Neuronal stem cell (in vitro differentiated cells): ENCODE measurements around the gene PLOD3.
A peak's percentile ranks its signal among the peaks of the same experiment; 100 is the strongest.

Experiments
- DNase-seq: peaks from one replicate; pipeline ENCODE4 v3.0.0-alpha.2; 2013; ENCODE audit warnings: low spot score
- H2AFZ ChIP-seq: one replicate; pipeline ENCODE4 v1.6.1; 2013; ENCODE audit warnings: mild to moderate bottlenecking, low read length, inconsistent platforms
- H2AK5ac ChIP-seq: 2 replicates; pipeline ENCODE4 v1.6.1; 2013; ENCODE audit warnings: low read depth, mild to moderate bottlenecking, inconsistent platforms, low read length, moderate library complexity, mixed read lengths
- H2BK120ac ChIP-seq: 2 replicates; pipeline ENCODE4 v1.6.1; 2013; ENCODE audit warnings: low read depth, mild to moderate bottlenecking, inconsistent platforms, low read length, moderate library complexity, mixed read lengths
- H2BK12ac ChIP-seq: one replicate; pipeline ENCODE4 v1.6.1; 2013; ENCODE audit warnings: low read length, inconsistent platforms
- H2BK15ac ChIP-seq: 2 replicates; pipeline ENCODE4 v1.6.1; 2013; ENCODE audit warnings: mild to moderate bottlenecking, low read length, inconsistent platforms, mixed read lengths
- H2BK5ac ChIP-seq: one replicate; pipeline ENCODE4 v1.6.1; 2013; ENCODE audit warnings: inconsistent platforms, mild to moderate bottlenecking, low read length, moderate library complexity
- H3K14ac ChIP-seq: one replicate; pipeline ENCODE4 v1.6.1; 2013; ENCODE audit warnings: low read length, inconsistent platforms
- H3K18ac ChIP-seq: 2 replicates; pipeline ENCODE4 v1.6.1; 2013; ENCODE audit warnings: low read length, inconsistent platforms
- H3K23ac ChIP-seq: 2 replicates; pipeline ENCODE4 v1.6.1; 2013; ENCODE audit warnings: low read depth, mild to moderate bottlenecking, mixed read lengths, low read length, inconsistent platforms; ENCODE audit not compliant: poor library complexity
- H3K27ac ChIP-seq: replicated peaks from 3 replicates; pipeline ENCODE4 v1.5.1; 2013; ENCODE audit warnings: low read length, inconsistent platforms
- H3K27me3 ChIP-seq, 3 experiments: 2 replicates each; pipeline ENCODE4 v1.6.1; 2013; ENCODE audit warnings: low read length in 3 of 3, mild to moderate bottlenecking in 2 of 3, inconsistent platforms in 1 of 3, low read depth in 1 of 3, mixed read lengths in 1 of 3, moderate library complexity in 1 of 3; ENCODE audit not compliant: control insufficient read depth in 3 of 3, insufficient read depth in 3 of 3
- H3K36me3 ChIP-seq, 2 donors: replicated peaks in 1 of 2; 2 replicates each; pipeline ENCODE4 v1.6.1; 2013; ENCODE audit warnings: low read length in 2 of 2; ENCODE audit not compliant: control insufficient read depth in 2 of 2, insufficient read depth in 2 of 2
- H3K4ac ChIP-seq: 2 replicates; pipeline ENCODE4 v1.6.1; 2013; ENCODE audit warnings: inconsistent platforms, mild to moderate bottlenecking, low read length, moderate library complexity
- H3K4me1 ChIP-seq, 2 donors: 1 replicate in 1 of 2; 2 replicates in 1 of 2; pipeline ENCODE4 v1.6.1; 2013; ENCODE audit warnings: low read length in 2 of 2, low read depth in 1 of 2; ENCODE audit not compliant: control insufficient read depth in 2 of 2, insufficient read depth in 1 of 2
- H3K4me2 ChIP-seq: one replicate; pipeline ENCODE4 v1.6.1; 2013; ENCODE audit warnings: mild to moderate bottlenecking, low read length, inconsistent platforms; ENCODE audit not compliant: insufficient read depth, poor library complexity, severe bottlenecking
- H3K4me3 ChIP-seq, 2 donors: 2 replicates each; pipeline ENCODE4 v1.5.1; 2013; ENCODE audit warnings: low read length in 2 of 2, mild to moderate bottlenecking in 2 of 2, inconsistent platforms in 1 of 2, moderate library complexity in 1 of 2
- H3K79me1 ChIP-seq: one replicate; pipeline ENCODE4 v1.6.1; 2013; ENCODE audit warnings: low read depth, mild to moderate bottlenecking, inconsistent platforms, low read length, moderate library complexity
- H3K9ac ChIP-seq: one replicate; pipeline ENCODE4 v1.6.1; 2013; ENCODE audit warnings: mild to moderate bottlenecking, low read depth, low read length, inconsistent platforms; ENCODE audit not compliant: poor library complexity
- H3K9me3 ChIP-seq, 2 donors: replicated peaks in 1 of 2; 2 replicates each; pipeline versions ENCODE3 to v1.6.1; 2013; ENCODE audit warnings: low read length in 2 of 2, mild to moderate bottlenecking in 2 of 2, inconsistent platforms in 1 of 2, low read depth in 1 of 2, mixed read lengths in 1 of 2, moderate library complexity in 1 of 2; ENCODE audit not compliant: control insufficient read depth in 2 of 2, insufficient read depth in 1 of 2
- H4K8ac ChIP-seq: one replicate; pipeline ENCODE4 v1.6.1; 2013; ENCODE audit warnings: low read depth, mild to moderate bottlenecking, inconsistent platforms, low read length, moderate library complexity
- H4K91ac ChIP-seq: one replicate; pipeline ENCODE4 v1.6.1; 2013; ENCODE audit warnings: low read length, low read depth, mild to moderate bottlenecking, inconsistent platforms; ENCODE audit not compliant: poor library complexity
- WGBS, 2 donors: extraction: QIAGEN DNeasy Blood & Tissue Kit; methylation state at CpG; one replicate each; pipeline ENCODE4 v1.1.7; 2013; ENCODE audit warnings: missing lambda C conversion rate in 2 of 2, mixed read lengths in 1 of 2; ENCODE audit not compliant: insufficient read length in 2 of 2, insufficient replicate concordance in 1 of 2; ENCODE audit errors: extremely low coverage in 2 of 2; 5-methylcytosine and 5-hydroxymethylcytosine counted together

The PLOD3 gene

GRCh38 chr7:101250324-101250723 lies 32.9 kb upstream of the PLOD3 start:
- no CpG with 5 or more reads among the region's 3 CpGs for WGBS, 2 donors
- H3K4me3 ChIP-seq: no peak overlapping the region

GRCh38 chr7:101248276-101248675 lies 30.9 kb upstream of the PLOD3 start:
- Histone ChIP-seq H4K91ac (no peak overlapping the region), H2BK120ac (no peak overlapping the region), H3K4ac (no peak overlapping the region), H2BK15ac (no peak overlapping the region), H3K9me3 (no peaks in the 10 kb centered on the region), H3K9ac (no peak overlapping the region), H3K36me3 (peaks cover 1 to 36% of the 10 kb centered on the region in 2 donors), H3K27ac (no peak overlapping the region), H3K27me3 (no peaks in the 10 kb centered on the region), H3K23ac (no peak overlapping the region), H3K4me2 (no peak overlapping the region), H3K14ac (no peak overlapping the region), H2AFZ (no peak overlapping the region), H3K79me1 (peaks cover 13% of the 10 kb centered on the region), H2BK12ac (no peak overlapping the region), H2BK5ac (no peak overlapping the region), H3K4me3 (no peak overlapping the region), H3K4me1 (peaks cover 9 to 10% of the 10 kb centered on the region in 2 donors), H4K8ac (no peak overlapping the region), H2AK5ac (no peak overlapping the region), H3K18ac (no peak overlapping the region)
- no peak for DNase-seq
- WGBS, 2 donors: no CpG with 5 or more reads among the region's 5 CpGs

More at GRCh38 chr7:101250324-101250723, 32.9 kb upstream of the PLOD3 start:
- Histone ChIP-seq H2AFZ (no peak overlapping the region), H3K14ac (no peak overlapping the region), H3K18ac (no peak overlapping the region), H2BK120ac (no peak overlapping the region), H2AK5ac (no peak overlapping the region), H3K27ac (no peak overlapping the region), H2BK15ac (no peak overlapping the region), H3K4me2 (no peak overlapping the region), H4K8ac (no peak overlapping the region), H2BK12ac (no peak overlapping the region), H4K91ac (no peak overlapping the region), H3K9ac (no peak overlapping the region), H3K23ac (no peak overlapping the region), H3K27me3 (no peaks in the 10 kb centered on the region), H2BK5ac (no peak overlapping the region), H3K4ac (no peak overlapping the region), H3K79me1 (peaks cover 3% of the 10 kb centered on the region), H3K36me3 (peaks cover 1 to 31% of the 10 kb centered on the region in 2 donors), H3K4me1 (peaks cover 3% of the 10 kb centered on the region in 2 donors), H3K9me3 (no peaks in the 10 kb centered on the region)
- no peak for DNase-seq

GRCh38 chr7:101245147-101245668 lies 27.8 kb upstream of the PLOD3 start:
- Histone ChIP-seq H3K36me3 (peaks cover 5 to 47% of the 10 kb centered on the region in 2 donors), H3K27ac (peak overlapping the region; percentile 50), H3K18ac (peak overlapping the region; percentile 92), H4K91ac (no peak overlapping the region), H3K14ac (peak overlapping the region; percentile 95), H3K9ac (peak overlapping the region; percentile 88), H2BK15ac (no peak overlapping the region), H3K4me1 (peaks cover 6 to 7% of the 10 kb centered on the region in 2 donors), H2BK120ac (no peak overlapping the region), H2AK5ac (peak overlapping the region; percentile 57), H3K4me2 (peak overlapping the region; percentile 100), H3K23ac (peak overlapping the region; percentile 99), H2BK5ac (no peak overlapping the region), H3K79me1 (peaks cover 10% of the 10 kb centered on the region), H4K8ac (no peak overlapping the region), H3K9me3 (no peaks in the 10 kb centered on the region), H2AFZ (peak overlapping the region; percentile 92), H3K4me3 (peak overlapping the region; percentile 94 to 95), H3K4ac (no peak overlapping the region), H3K27me3 (no peaks in the 10 kb centered on the region), H2BK12ac (no peak overlapping the region)
- DNase-seq: no peak
- WGBS, 2 donors: no CpG with 5 or more reads among the region's 32 CpGs

- Histone ChIP-seq H2BK12ac (peak within 1 kb of the TSS; percentile 89), H3K27me3 (no peaks in the 10 kb centered on the region), H4K8ac (peak within 1 kb of the TSS; percentile 98), H3K14ac (peak within 1 kb of the TSS; percentile 95), H2BK5ac (peak within 1 kb of the TSS; percentile 16), H2AFZ (peak within 1 kb of the TSS; percentile 92), H3K79me1 (peaks cover 10% of the 10 kb centered on the region), H3K4ac (no peak within 1 kb of the TSS), H2AK5ac (peak within 1 kb of the TSS; percentile 77), H2BK120ac (no peak within 1 kb of the TSS), H3K4me2 (peak within 1 kb of the TSS; percentile 100), H3K18ac (peak within 1 kb of the TSS; percentile 99), H3K36me3 (peaks cover 7 to 50% of the 10 kb centered on the region in 2 donors), H3K23ac (peak within 1 kb of the TSS; percentile 99), H3K9me3 (no peaks in the 10 kb centered on the region), H3K4me1 (peaks cover 6 to 7% of the 10 kb centered on the region in 2 donors), H4K91ac (peak within 1 kb of the TSS; percentile 77), H3K4me3 (peak within 1 kb of the TSS; percentile 94 to 95), H2BK15ac (no peak within 1 kb of the TSS), H3K9ac (peak within 1 kb of the TSS; percentile 96), H3K27ac (peak within 1 kb of the TSS; percentile 50)
- DNase-seq: peak; percentile 86
- no CpG with 5 or more reads among the region's 45 CpGs for WGBS, 2 donors
These were observed 27.2 kb upstream of the PLOD3 start, which contains the start of gene FIS1 for GRCh38 chr7:101244375-101245146. Gene FIS1 (minus strand): TSS chr7:101245081. CDS start chr7:101245004, 77 bp downstream.
